DMS 273 (cell line): ENCODE measurements around the gene CCDC97.
A peak's percentile ranks its signal among the peaks of the same experiment; 100 is the strongest.

Experiments
- DNase-seq: peaks from one replicate; lab custom pipeline; 2025; ENCODE audit not compliant: unreplicated experiment; lab: John Stamatoyannopoulos, UW

The CCDC97 gene

GRCh38 chr19:41297628-41298347 is 12.2 kb upstream of the CCDC97 start:
- no peak for DNase-seq

- peak; percentile 14 for DNase-seq
Observed at GRCh38 chr19:41298348-41298964, 11.5 kb upstream of the CCDC97 start.

GRCh38 chr19:41299046-41299754 is 10.8 kb upstream of the CCDC97 start:
- no peak for DNase-seq

GRCh38 chr19:41299755-41300089 is 10.2 kb upstream of the CCDC97 start:
- DNase-seq: peak; percentile 18

GRCh38 chr19:41300555-41300954 is 9.4 kb upstream of the CCDC97 start:
- no peak for DNase-seq

GRCh38 chr19:41302624-41303351 is 7.2 kb upstream of the CCDC97 start:
- DNase-seq: no peak

- no peak for DNase-seq
Observed at GRCh38 chr19:41303954-41304353, 6.0 kb upstream of the CCDC97 start.

GRCh38 chr19:41304706-41305483 is 5.1 kb upstream of the CCDC97 start:
- DNase-seq: no peak

- no peak for DNase-seq
Observed at GRCh38 chr19:41305927-41306793, 3.8 kb upstream of the CCDC97 start.

- DNase-seq: no peak
Observed at GRCh38 chr19:41307090-41307875, 2.7 kb upstream of the CCDC97 start.

GRCh38 chr19:41307954-41308449 is 2.0 kb upstream of the CCDC97 start:
- DNase-seq: peak; percentile 68

GRCh38 chr19:41308450-41309179 is 1.4 kb upstream of the CCDC97 start:
- peak; percentile 96 for DNase-seq

GRCh38 chr19:41309180-41310032 is 566 bp upstream of the CCDC97 start:
- peak; percentile 47 for DNase-seq

GRCh38 chr19:41311072-41311471 is 1.1 kb downstream of the CCDC97 start:
- no peak for DNase-seq

- DNase-seq: no peak
Observed at GRCh38 chr19:41311613-41312012, 1.6 kb downstream of the CCDC97 start.

GRCh38 chr19:41316306-41316920 is 6.4 kb downstream of the CCDC97 start:
- DNase-seq: no peak
